ENCODE data around the gene GGA3. TPM values are rescaled to one million over a fixed set of nuclear protein-coding genes. Genes with fewer than 3 reads are reported as not detected.

The GGA3 gene
- total RNA-seq, 1 donor from 2014 or later, result 64.4 TPM

GRCh38 chr17:75194879-75195278 lies 66.5 kb downstream of the GGA3 start:
- H3K9me3 Mint-ChIP-seq, result no peaks in the 10 kb centered on the region
- no peaks in the 10 kb centered on the region for H3K4me1 Mint-ChIP-seq (ENCODE audit: unreplicated experiment)
- H3K4me3 Mint-ChIP-seq, result no peak overlapping the region
- DNase-seq (ENCODE audit: extremely low spot score, unreplicated experiment), result no peak
- H3K27ac Mint-ChIP-seq, result no peak overlapping the region
- H3K36me3 Mint-ChIP-seq, result no peaks in the 10 kb centered on the region
- peaks cover 3% of the 10 kb centered on the region for H3K27me3 Mint-ChIP-seq
- TF ChIP-seq, protein P1, sequence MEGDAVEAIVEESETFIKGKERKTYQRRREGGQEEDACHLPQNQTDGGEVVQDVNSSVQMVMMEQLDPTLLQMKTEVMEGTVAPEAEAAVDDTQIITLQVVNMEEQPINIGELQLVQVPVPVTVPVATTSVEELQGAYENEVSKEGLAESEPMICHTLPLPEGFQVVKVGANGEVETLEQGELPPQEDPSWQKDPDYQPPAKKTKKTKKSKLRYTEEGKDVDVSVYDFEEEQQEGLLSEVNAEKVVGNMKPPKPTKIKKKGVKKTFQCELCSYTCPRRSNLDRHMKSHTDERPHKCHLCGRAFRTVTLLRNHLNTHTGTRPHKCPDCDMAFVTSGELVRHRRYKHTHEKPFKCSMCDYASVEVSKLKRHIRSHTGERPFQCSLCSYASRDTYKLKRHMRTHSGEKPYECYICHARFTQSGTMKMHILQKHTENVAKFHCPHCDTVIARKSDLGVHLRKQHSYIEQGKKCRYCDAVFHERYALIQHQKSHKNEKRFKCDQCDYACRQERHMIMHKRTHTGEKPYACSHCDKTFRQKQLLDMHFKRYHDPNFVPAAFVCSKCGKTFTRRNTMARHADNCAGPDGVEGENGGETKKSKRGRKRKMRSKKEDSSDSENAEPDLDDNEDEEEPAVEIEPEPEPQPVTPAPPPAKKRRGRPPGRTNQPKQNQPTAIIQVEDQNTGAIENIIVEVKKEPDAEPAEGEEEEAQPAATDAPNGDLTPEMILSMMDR (conservative IDR thresholded peaks at IDR 0.05), result no peak

- TF ChIP-seq, protein P1 (conservative IDR thresholded peaks at IDR 0.05), result no peak
- Mint-ChIP-seq H3K27ac (no peak overlapping the region), H3K36me3 (no peaks in the 10 kb centered on the region), H3K4me3 (no peak overlapping the region), H3K27me3 (no peaks in the 10 kb centered on the region), H3K9me3 (no peaks in the 10 kb centered on the region), H3K4me1 (ENCODE audit: unreplicated experiment) (no peaks in the 10 kb centered on the region)
- no peak for DNase-seq (ENCODE audit: extremely low spot score, unreplicated experiment)
These were observed 69.8 kb downstream of the GGA3 start for GRCh38 chr17:75191584-75191983.

DNA sequence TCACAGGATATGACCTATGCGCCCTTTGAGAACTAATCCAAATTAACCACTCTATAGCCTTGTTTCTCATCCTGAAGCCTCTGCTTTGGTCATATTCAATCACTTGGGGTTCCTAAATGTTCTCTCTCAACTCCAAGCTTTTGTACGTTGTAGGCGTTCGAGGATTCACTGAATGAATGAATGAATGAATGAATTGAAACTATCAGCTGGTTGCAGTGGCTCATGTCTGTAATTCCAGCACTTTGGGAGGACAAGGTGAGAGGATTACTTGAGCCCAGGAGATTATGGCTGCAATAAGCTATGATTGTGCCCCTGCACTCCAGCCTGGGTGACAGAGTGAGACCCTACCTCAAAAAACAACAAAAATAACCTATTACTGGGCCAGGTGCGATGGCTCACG lies 72.8 kb downstream of the GGA3 start:
- no peak overlapping the region for H3K4me3 Mint-ChIP-seq
- H3K27ac Mint-ChIP-seq, result no peak overlapping the region
- TF ChIP-seq, protein P1 (conservative IDR thresholded peaks at IDR 0.05), result no peak
- H3K36me3 Mint-ChIP-seq, result peaks cover 4% of the 10 kb centered on the region
- peaks cover 6% of the 10 kb centered on the region for H3K9me3 Mint-ChIP-seq
- peaks cover 6% of the 10 kb centered on the region for H3K4me1 Mint-ChIP-seq (ENCODE audit: unreplicated experiment)
- no peaks in the 10 kb centered on the region for H3K27me3 Mint-ChIP-seq
- DNase-seq (ENCODE audit: extremely low spot score, unreplicated experiment), result no peak

Other genes starting within 250 kb of the GGA3 start
- 27.9 and 28.5 TPM in 2 replicates for gene MRPL58, start 248.9 kb downstream of the GGA3 start, total RNA-seq (ENCODE audit: low replicate concordance)
- 239 and 287 TPM in 2 replicates for gene ATP5PD, start 214.6 kb downstream of the GGA3 start, total RNA-seq (ENCODE audit: low replicate concordance)
- gene KCTD2, start 214.4 kb downstream of the GGA3 start, total RNA-seq (ENCODE audit: low replicate concordance), result 22.3 and 26.1 TPM in 2 replicates
- gene SLC16A5, start 173.7 kb downstream of the GGA3 start, total RNA-seq (ENCODE audit: low replicate concordance), result 16.4 and 42.0 TPM in 2 replicates
- 14.0 and 19.7 TPM in 2 replicates for gene ARMC7, start 151.6 kb downstream of the GGA3 start, total RNA-seq (ENCODE audit: low replicate concordance)
- gene NT5C, start 129.9 kb downstream of the GGA3 start, total RNA-seq (ENCODE audit: low replicate concordance), result 33.6 and 40.7 TPM in 2 replicates
- 136 and 170 TPM in 2 replicates for gene JPT1, start 107.1 kb downstream of the GGA3 start, total RNA-seq (ENCODE audit: low replicate concordance)
- gene SUMO2, start 78.6 kb downstream of the GGA3 start, total RNA-seq (ENCODE audit: low replicate concordance), result 465 and 602 TPM in 2 replicates
- gene NUP85, start 55.9 kb downstream of the GGA3 start, total RNA-seq (ENCODE audit: low replicate concordance), result 63.3 and 84.1 TPM in 2 replicates
- 67.0 and 70.9 TPM in 2 replicates for gene MRPS7, start 273 bp upstream of the GGA3 start, total RNA-seq (ENCODE audit: low replicate concordance)
- 11.9 and 16.6 TPM in 2 replicates for gene MIF4GD, start 9.6 kb upstream of the GGA3 start, total RNA-seq (ENCODE audit: low replicate concordance)
- gene SLC25A19, start 27.8 kb upstream of the GGA3 start, total RNA-seq (ENCODE audit: low replicate concordance), result 17.0 and 17.8 TPM in 2 replicates
- 65.3 and 76.0 TPM in 2 replicates for gene GRB2, start 144.1 kb upstream of the GGA3 start, total RNA-seq (ENCODE audit: low replicate concordance)
- gene TMEM94, start 195.0 kb upstream of the GGA3 start, total RNA-seq (ENCODE audit: low replicate concordance), result 86.5 and 112 TPM in 2 replicates